PC-3 (cell line): ENCODE results near the gene ZNRF2.

Source experiments
- EZH2 ChIP-seq: fragments of 300-600 bp; sonication (generic); IDR thresholded peaks from one replicate; pipeline ENCODE4 v1.6.1; 2017; ENCODE audit warnings: antibody characterized with exemption, mild to moderate bottlenecking, low read length; ENCODE audit not compliant: unreplicated experiment
- EZH2phosphoT487 ChIP-seq: fragments of 300-600 bp; sonication (generic); IDR thresholded peaks from 2 replicates; pipeline ENCODE4 v1.6.1; 2018; ENCODE audit warnings: mild to moderate bottlenecking, antibody characterized with exemption, low read length, borderline replicate concordance
- TF ChIP-seq, protein P1 (sequence below): fragments of 300-600 bp; sonication (generic); conservative IDR thresholded peaks from 2 replicates; pipeline ENCODE4 v1.5.1; 2017; ENCODE audit warnings: antibody characterized with exemption, low read depth, mild to moderate bottlenecking, low read length

DNA sequence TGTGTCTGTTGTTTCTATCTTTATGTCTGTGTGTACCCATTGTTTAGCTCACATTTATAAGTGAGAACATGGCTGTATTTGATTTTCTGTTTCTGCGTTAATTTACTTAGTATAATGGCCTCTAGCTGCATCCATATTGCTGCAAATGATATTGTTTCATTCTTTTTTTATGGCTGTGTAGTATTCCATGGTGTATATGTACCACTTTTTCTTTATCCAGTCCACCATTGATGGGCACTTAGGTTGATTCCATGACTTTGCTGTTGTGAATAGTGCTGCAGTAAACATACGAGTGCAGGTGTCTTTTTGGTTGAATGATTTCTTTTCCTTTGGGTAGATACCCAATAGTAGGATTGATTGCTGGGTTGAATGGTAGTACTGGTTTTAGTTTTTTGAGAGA lies 48.2 kb downstream of the ZNRF2 start:
- TF ChIP-seq, protein P1, sequence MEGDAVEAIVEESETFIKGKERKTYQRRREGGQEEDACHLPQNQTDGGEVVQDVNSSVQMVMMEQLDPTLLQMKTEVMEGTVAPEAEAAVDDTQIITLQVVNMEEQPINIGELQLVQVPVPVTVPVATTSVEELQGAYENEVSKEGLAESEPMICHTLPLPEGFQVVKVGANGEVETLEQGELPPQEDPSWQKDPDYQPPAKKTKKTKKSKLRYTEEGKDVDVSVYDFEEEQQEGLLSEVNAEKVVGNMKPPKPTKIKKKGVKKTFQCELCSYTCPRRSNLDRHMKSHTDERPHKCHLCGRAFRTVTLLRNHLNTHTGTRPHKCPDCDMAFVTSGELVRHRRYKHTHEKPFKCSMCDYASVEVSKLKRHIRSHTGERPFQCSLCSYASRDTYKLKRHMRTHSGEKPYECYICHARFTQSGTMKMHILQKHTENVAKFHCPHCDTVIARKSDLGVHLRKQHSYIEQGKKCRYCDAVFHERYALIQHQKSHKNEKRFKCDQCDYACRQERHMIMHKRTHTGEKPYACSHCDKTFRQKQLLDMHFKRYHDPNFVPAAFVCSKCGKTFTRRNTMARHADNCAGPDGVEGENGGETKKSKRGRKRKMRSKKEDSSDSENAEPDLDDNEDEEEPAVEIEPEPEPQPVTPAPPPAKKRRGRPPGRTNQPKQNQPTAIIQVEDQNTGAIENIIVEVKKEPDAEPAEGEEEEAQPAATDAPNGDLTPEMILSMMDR: no peak
- TF ChIP-seq EZH2 (no peak), EZH2phosphoT487 (no peak)
